SH-SY5Y (cell line): ENCODE data around the gene KCNQ1OT1.

Experiments used
- GATA2 ChIP-seq: IDR thresholded peaks from 2 replicates; pipeline ENCODE4 v1.6.1; 2011; ENCODE audit warnings: mild to moderate bottlenecking, low read depth, low read length
- GATA3 ChIP-seq: IDR thresholded peaks from 2 replicates; pipeline ENCODE4 v1.6.1; 2011; ENCODE audit warnings: low read depth, mild to moderate bottlenecking, low read length, moderate library complexity

- TF ChIP-seq GATA3: no peak
- TF ChIP-seq GATA2: no peak
These were observed 48.7 kb downstream of the KCNQ1OT1 start for GRCh38 chr11:2651054-2651617.
